ENCODE measurements around the gene ZIC4. TPM values are rescaled to one million over a fixed set of nuclear protein-coding genes. Genes with fewer than 3 reads are reported as not detected.

Gene ZIC4
- total and polyA plus RNA-seq, 2 of the 8 experiments (the other 6 are each of a cell fraction or from before 2014, with no cell fraction given) = 0.03 to 0.13 TPM

DNA sequence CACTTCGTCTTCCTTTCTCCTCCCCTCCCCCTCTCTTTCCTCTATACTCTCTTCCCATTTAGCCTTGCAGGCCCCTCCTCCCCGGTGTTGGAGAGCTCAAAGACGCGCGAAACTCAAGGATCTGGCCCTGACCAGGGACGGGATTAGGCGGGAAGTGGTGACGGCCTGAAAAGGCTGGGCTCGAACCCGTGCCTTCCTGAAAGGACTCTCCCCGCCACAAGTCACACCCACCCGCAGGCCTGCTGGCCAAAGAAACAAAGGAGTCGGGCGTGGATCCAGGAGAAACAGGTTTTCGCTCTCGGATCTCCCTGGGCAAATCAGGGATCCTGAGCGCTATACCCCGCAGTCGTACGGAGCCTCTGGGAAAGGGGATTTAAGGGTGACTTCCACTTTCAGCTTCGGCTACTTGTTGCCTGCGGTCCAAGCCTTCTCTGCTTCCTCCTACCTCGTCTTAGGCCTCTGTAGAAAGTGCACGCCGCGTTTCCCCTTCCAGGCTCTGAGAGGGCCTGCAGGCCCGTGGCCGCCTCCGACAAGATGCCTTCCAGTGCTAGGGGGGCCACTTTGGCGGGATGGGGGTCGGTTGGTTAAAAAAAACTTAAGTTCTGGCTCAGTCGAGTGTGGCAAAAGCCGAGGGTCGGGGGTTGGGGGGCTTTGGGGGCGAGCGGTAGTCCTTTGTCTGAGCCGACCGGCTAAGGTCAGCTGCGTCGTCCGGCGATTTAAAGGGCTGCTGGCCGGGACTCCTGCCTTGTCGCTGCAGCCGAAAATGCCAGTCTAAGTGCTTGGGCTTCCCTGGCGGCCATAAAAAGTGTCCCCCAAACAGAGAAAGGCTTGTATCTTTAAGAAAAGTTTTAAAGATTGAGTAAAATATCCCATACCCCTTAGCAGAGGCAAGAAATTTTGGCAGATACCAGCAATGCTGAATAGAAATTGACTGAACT, 8.2 kb downstream of the ZIC4 start (continued):
- TF ChIP-seq, protein P1, sequence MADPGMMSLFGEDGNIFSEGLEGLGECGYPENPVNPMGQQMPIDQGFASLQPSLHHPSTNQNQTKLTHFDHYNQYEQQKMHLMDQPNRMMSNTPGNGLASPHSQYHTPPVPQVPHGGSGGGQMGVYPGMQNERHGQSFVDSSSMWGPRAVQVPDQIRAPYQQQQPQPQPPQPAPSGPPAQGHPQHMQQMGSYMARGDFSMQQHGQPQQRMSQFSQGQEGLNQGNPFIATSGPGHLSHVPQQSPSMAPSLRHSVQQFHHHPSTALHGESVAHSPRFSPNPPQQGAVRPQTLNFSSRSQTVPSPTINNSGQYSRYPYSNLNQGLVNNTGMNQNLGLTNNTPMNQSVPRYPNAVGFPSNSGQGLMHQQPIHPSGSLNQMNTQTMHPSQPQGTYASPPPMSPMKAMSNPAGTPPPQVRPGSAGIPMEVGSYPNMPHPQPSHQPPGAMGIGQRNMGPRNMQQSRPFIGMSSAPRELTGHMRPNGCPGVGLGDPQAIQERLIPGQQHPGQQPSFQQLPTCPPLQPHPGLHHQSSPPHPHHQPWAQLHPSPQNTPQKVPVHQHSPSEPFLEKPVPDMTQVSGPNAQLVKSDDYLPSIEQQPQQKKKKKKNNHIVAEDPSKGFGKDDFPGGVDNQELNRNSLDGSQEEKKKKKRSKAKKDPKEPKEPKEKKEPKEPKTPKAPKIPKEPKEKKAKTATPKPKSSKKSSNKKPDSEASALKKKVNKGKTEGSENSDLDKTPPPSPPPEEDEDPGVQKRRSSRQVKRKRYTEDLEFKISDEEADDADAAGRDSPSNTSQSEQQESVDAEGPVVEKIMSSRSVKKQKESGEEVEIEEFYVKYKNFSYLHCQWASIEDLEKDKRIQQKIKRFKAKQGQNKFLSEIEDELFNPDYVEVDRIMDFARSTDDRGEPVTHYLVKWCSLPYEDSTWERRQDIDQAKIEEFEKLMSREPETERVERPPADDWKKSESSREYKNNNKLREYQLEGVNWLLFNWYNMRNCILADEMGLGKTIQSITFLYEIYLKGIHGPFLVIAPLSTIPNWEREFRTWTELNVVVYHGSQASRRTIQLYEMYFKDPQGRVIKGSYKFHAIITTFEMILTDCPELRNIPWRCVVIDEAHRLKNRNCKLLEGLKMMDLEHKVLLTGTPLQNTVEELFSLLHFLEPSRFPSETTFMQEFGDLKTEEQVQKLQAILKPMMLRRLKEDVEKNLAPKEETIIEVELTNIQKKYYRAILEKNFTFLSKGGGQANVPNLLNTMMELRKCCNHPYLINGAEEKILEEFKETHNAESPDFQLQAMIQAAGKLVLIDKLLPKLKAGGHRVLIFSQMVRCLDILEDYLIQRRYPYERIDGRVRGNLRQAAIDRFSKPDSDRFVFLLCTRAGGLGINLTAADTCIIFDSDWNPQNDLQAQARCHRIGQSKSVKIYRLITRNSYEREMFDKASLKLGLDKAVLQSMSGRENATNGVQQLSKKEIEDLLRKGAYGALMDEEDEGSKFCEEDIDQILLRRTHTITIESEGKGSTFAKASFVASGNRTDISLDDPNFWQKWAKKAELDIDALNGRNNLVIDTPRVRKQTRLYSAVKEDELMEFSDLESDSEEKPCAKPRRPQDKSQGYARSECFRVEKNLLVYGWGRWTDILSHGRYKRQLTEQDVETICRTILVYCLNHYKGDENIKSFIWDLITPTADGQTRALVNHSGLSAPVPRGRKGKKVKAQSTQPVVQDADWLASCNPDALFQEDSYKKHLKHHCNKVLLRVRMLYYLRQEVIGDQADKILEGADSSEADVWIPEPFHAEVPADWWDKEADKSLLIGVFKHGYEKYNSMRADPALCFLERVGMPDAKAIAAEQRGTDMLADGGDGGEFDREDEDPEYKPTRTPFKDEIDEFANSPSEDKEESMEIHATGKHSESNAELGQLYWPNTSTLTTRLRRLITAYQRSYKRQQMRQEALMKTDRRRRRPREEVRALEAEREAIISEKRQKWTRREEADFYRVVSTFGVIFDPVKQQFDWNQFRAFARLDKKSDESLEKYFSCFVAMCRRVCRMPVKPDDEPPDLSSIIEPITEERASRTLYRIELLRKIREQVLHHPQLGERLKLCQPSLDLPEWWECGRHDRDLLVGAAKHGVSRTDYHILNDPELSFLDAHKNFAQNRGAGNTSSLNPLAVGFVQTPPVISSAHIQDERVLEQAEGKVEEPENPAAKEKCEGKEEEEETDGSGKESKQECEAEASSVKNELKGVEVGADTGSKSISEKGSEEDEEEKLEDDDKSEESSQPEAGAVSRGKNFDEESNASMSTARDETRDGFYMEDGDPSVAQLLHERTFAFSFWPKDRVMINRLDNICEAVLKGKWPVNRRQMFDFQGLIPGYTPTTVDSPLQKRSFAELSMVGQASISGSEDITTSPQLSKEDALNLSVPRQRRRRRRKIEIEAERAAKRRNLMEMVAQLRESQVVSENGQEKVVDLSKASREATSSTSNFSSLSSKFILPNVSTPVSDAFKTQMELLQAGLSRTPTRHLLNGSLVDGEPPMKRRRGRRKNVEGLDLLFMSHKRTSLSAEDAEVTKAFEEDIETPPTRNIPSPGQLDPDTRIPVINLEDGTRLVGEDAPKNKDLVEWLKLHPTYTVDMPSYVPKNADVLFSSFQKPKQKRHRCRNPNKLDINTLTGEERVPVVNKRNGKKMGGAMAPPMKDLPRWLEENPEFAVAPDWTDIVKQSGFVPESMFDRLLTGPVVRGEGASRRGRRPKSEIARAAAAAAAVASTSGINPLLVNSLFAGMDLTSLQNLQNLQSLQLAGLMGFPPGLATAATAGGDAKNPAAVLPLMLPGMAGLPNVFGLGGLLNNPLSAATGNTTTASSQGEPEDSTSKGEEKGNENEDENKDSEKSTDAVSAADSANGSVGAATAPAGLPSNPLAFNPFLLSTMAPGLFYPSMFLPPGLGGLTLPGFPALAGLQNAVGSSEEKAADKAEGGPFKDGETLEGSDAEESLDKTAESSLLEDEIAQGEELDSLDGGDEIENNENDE (IDR thresholded peaks at IDR 0.05; ENCODE audit: insufficient replicate concordance, low read length) = peak; percentile 6
- no peak for TF ChIP-seq NANOG (IDR thresholded peaks at IDR 0.05; ENCODE audit: insufficient read depth, low read depth, low read length, poor library complexity, severe bottlenecking)
- TF ChIP-seq HDAC6 (IDR thresholded peaks at IDR 0.05; ENCODE audit: low read depth, low read length) = no peak
- TF ChIP-seq TEAD4 (IDR thresholded peaks at IDR 0.05; ENCODE audit: low read depth, low read length) = no peak
- TF ChIP-seq JUND (IDR thresholded peaks at IDR 0.05; ENCODE audit: low read length) = no peak
- TF ChIP-seq BCL11A (IDR thresholded peaks at IDR 0.05; ENCODE audit: low read depth in 2 of 2, low read length in 2 of 2) = no peak
- peak; percentile 42; the same call in 1 of the 2 replicates for TF ChIP-seq RBBP5 (IDR thresholded peaks at IDR 0.05; ENCODE audit: borderline replicate concordance, low read depth, low read length)
- TF ChIP-seq GABPA (IDR thresholded peaks at IDR 0.05; ENCODE audit: borderline replicate concordance, insufficient read depth, low read length) = no peak
- peak; percentile 1; the same call in 1 of the 2 replicates for TF ChIP-seq MAFK (IDR thresholded peaks at IDR 0.05; ENCODE audit: low read depth, low read length)

Data from H1 (cell line).